ENCODE measurements around the gene SMURF1.

- TF ChIP-seq PPARA (CRISPR knock-in tag; IDR thresholded peaks at IDR 0.05; ENCODE audit: borderline replicate concordance) = no peak
- TF ChIP-seq ESRRG (CRISPR knock-in tag; IDR thresholded peaks at IDR 0.05) = no peak
- TF ChIP-seq RARB (CRISPR knock-in tag; IDR thresholded peaks at IDR 0.05) = no peak
- no peak for TF ChIP-seq ISL1 (CRISPR knock-in tag; IDR thresholded peaks at IDR 0.05)
- no peak for TF ChIP-seq ARNTL (CRISPR knock-in tag; IDR thresholded peaks at IDR 0.05; ENCODE audit: borderline replicate concordance, low read depth)
- no peak for TF ChIP-seq PATZ1 (CRISPR knock-in tag; IDR thresholded peaks at IDR 0.05; ENCODE audit: borderline replicate concordance)
- TF ChIP-seq CREB5 (CRISPR knock-in tag; IDR thresholded peaks at IDR 0.05; ENCODE audit: low read depth) = no peak
- TF ChIP-seq ZFP3 (CRISPR knock-in tag; IDR thresholded peaks at IDR 0.05) = no peak
- no peak for TF ChIP-seq TOX (CRISPR knock-in tag; IDR thresholded peaks at IDR 0.05; ENCODE audit: borderline replicate concordance)
- no peak for TF ChIP-seq TSHZ2 (CRISPR knock-in tag; IDR thresholded peaks at IDR 0.05)
- no peak for TF ChIP-seq ZNF70 (CRISPR knock-in tag; IDR thresholded peaks at IDR 0.05)
- TF ChIP-seq POU6F1 (CRISPR knock-in tag; IDR thresholded peaks at IDR 0.05; ENCODE audit: borderline replicate concordance, low read depth) = no peak
These were observed 63.2 kb downstream of the SMURF1 start for GRCh38 chr7:99080679-99081078.
